CD8-positive, alpha-beta memory T cell (primary cell): ENCODE data around the gene FAM168A. TPM values are rescaled to one million over a fixed set of nuclear protein-coding genes. Genes with fewer than 3 reads are reported as not detected.
"Not testable (repeated sequence)": the region's sequence is repeated elsewhere in the genome, so short reads cannot be mapped to it uniquely, and the experiment has no call there.

Experiments
- CTCF ChIA-PET: fragments of 350-600 bp; sonication (Branson Sonifier 250); formaldehyde crosslinking; loops from one replicate; lab custom pipeline; 2021; ENCODE audit warnings: antibody characterized with exemption; lab: Charles Lee
- POLR2A ChIA-PET: fragments of 350-600 bp; sonication (Branson Sonifier 250); formaldehyde crosslinking; loops from one replicate; lab custom pipeline; 2021; ENCODE audit warnings: antibody characterized with exemption; lab: Charles Lee
- DNase-seq, 5 donors: peaks; one replicate each; pipeline versions ENCODE4 v3.0.0 to v3.0.0-alpha.2; 2020 to 2022; ENCODE audit warnings: mixed read lengths in 1 of 5
- H3K27ac ChIP-seq: one replicate; pipeline ENCODE4 v1.7.0; 2013; ENCODE audit warnings: low read depth, mild to moderate bottlenecking, low read length, moderate library complexity
- H3K27me3 ChIP-seq: 2 replicates; pipeline ENCODE4 v1.7.0; 2013; ENCODE audit warnings: low read length, mild to moderate bottlenecking; ENCODE audit not compliant: insufficient read depth, poor library complexity, severe bottlenecking
- H3K36me3 ChIP-seq: 2 replicates; pipeline ENCODE4 v1.7.0; 2013; ENCODE audit warnings: mild to moderate bottlenecking, low read length, moderate library complexity; ENCODE audit not compliant: insufficient read depth
- H3K4me1 ChIP-seq: 2 replicates; pipeline ENCODE4 v1.7.0; 2013; ENCODE audit warnings: mild to moderate bottlenecking, low read length, moderate library complexity; ENCODE audit not compliant: insufficient read depth
- H3K4me3 ChIP-seq: 2 replicates; pipeline ENCODE4 v1.7.0; 2013; ENCODE audit warnings: mild to moderate bottlenecking, low read length
- H3K9me3 ChIP-seq: 2 replicates; pipeline ENCODE4 v1.7.0; 2013; ENCODE audit warnings: mild to moderate bottlenecking, low read length
- H3K27ac Mint-ChIP-seq, 8 donors: one replicate each; pipeline ENCODE4 v1.8.0; 2020 to 2021; ENCODE audit warnings: mixed read lengths in 8 of 8, mild to moderate bottlenecking in 6 of 8, inconsistent platforms in 3 of 8, moderate library complexity in 3 of 8
- H3K27me3 Mint-ChIP-seq, 2 donors: one replicate each; pipeline ENCODE4 v1.8.0; 2020 to 2021; ENCODE audit warnings: mixed read lengths in 2 of 2, mild to moderate bottlenecking in 1 of 2, moderate library complexity in 1 of 2
- H3K36me3 Mint-ChIP-seq, 3 donors: one replicate each; pipeline ENCODE4 v1.8.0; 2020 to 2021; ENCODE audit warnings: mixed read lengths in 3 of 3, inconsistent platforms in 1 of 3, mild to moderate bottlenecking in 1 of 3
- H3K4me1 Mint-ChIP-seq, 3 donors: one replicate each; pipeline ENCODE4 v1.8.0; 2020 to 2021; ENCODE audit warnings: mixed read lengths in 3 of 3, inconsistent platforms in 1 of 3, mild to moderate bottlenecking in 1 of 3
- H3K4me3 Mint-ChIP-seq, 7 donors: one replicate each; pipeline ENCODE4 v1.8.0; 2020 to 2021; ENCODE audit warnings: mixed read lengths in 7 of 7, mild to moderate bottlenecking in 6 of 7, moderate library complexity in 4 of 7, inconsistent platforms in 2 of 7
- H3K9me3 Mint-ChIP-seq, 5 donors: one replicate each; pipeline ENCODE4 v1.8.0; 2020 to 2022; ENCODE audit warnings: mixed read lengths in 5 of 5, mild to moderate bottlenecking in 3 of 5, moderate library complexity in 2 of 5, inconsistent platforms in 1 of 5
- polyA plus RNA-seq: library from polyadenylated mRNA; unstranded; fragments of 300-500 nt; fragmentation: Illumina TruSeq; gene quantifications from one replicate; pipeline ENCODE4 v1.2.3, GENCODE V29; 2021
- total RNA-seq, 2 experiments: library from RNA; stranded (reverse); gene quantifications; one replicate each; pipeline ENCODE4 v1.2.3, GENCODE V29; 2021

FAM168A gene
- total and polyA plus RNA-seq, 3 experiments from 2014 or later, result 2.5 to 13.1 (median 11.7) TPM

- no peaks in the 10 kb centered on the region for H3K4me1 ChIP-seq
- H3K27me3 ChIP-seq, result no peaks in the 10 kb centered on the region
- DNase-seq, result no peak
- H3K9me3 ChIP-seq, result no peaks in the 10 kb centered on the region
- no peaks in the 10 kb centered on the region for H3K36me3 ChIP-seq
- Mint-ChIP-seq H3K27me3 (no peaks in the 10 kb centered on the region), H3K4me3 (peak overlapping the region in 1 of 7 donors; percentile 8), H3K27ac (peak overlapping the region in 5 of 8 donors; percentile 10 to 33 (median 19)), H3K36me3 (peaks cover 3 to 26% (median 14%) of the 10 kb centered on the region in 3 donors), H3K4me1 (peaks cover 14 to 37% (median 28%) of the 10 kb centered on the region in 3 donors), H3K9me3 (no peaks in the 10 kb centered on the region)
- H3K4me3 ChIP-seq, result no peak overlapping the region
- ChIA-PET POLR2A (no interaction called here), CTCF (no interaction called here)
- H3K27ac ChIP-seq, result no peak overlapping the region
These were observed 19.2 kb downstream of the FAM168A start for GRCh38 chr11:73578592-73579185.

GRCh38 chr11:73577496-73577917 lies 20.4 kb downstream of the FAM168A start:
- Histone ChIP-seq H3K27me3 (no peaks in the 10 kb centered on the region), H3K36me3 (no peaks in the 10 kb centered on the region), H3K27ac (no peak overlapping the region), H3K4me1 (no peaks in the 10 kb centered on the region), H3K4me3 (no peak overlapping the region), H3K9me3 (no peaks in the 10 kb centered on the region)
- no peak overlapping the region for H3K4me3 Mint-ChIP-seq
- ChIA-PET CTCF (interaction anchor here (1.7 kb wide), 1 partner anchor 48 kb away, joined by 5 read pairs; no protein-coding TSS in a partner anchor), POLR2A (no interaction called here)
- H3K9me3 Mint-ChIP-seq, result no peaks in the 10 kb centered on the region
- H3K27me3 Mint-ChIP-seq, result no peaks in the 10 kb centered on the region
- peak overlapping the region in 2 of 8 donors; percentile 17 to 31 for H3K27ac Mint-ChIP-seq
- no peak for DNase-seq
- peaks cover 12 to 27% (median 24%) of the 10 kb centered on the region in 3 donors for H3K4me1 Mint-ChIP-seq
- peaks cover 3 to 23% (median 15%) of the 10 kb centered on the region in 3 donors for H3K36me3 Mint-ChIP-seq

GRCh38 chr11:73576185-73576614 lies 21.7 kb downstream of the FAM168A start:
- H3K9me3 Mint-ChIP-seq, result no peaks in the 10 kb centered on the region
- Histone ChIP-seq H3K36me3 (no peaks in the 10 kb centered on the region), H3K4me1 (no peaks in the 10 kb centered on the region), H3K27ac (no peak overlapping the region), H3K27me3 (no peaks in the 10 kb centered on the region), H3K9me3 (no peaks in the 10 kb centered on the region), H3K4me3 (no peak overlapping the region)
- peaks cover 12 to 27% (median 24%) of the 10 kb centered on the region in 3 donors for H3K4me1 Mint-ChIP-seq
- no peak overlapping the region for H3K27ac Mint-ChIP-seq
- ChIA-PET POLR2A (no interaction called here), CTCF (interaction anchor here (1.7 kb wide), 1 partner anchor 50 kb away, joined by 5 read pairs; no protein-coding TSS in a partner anchor)
- H3K36me3 Mint-ChIP-seq, result peaks cover 3 to 23% (median 13%) of the 10 kb centered on the region in 3 donors
- H3K4me3 Mint-ChIP-seq, result no peak overlapping the region
- no peak for DNase-seq
- H3K27me3 Mint-ChIP-seq, result no peaks in the 10 kb centered on the region

GRCh38 chr11:73571982-73572381 lies 25.9 kb downstream of the FAM168A start:
- H3K27ac Mint-ChIP-seq, CTCF ChIA-PET, H3K9me3 Mint-ChIP-seq: not testable (repeated sequence)

GRCh38 chr11:73570415-73571114 lies 27.3 kb downstream of the FAM168A start:
- CTCF ChIA-PET, result no interaction called here
- H3K27ac Mint-ChIP-seq, result no peak overlapping the region

More at GRCh38 chr11:73571982-73572381, 25.9 kb downstream of the FAM168A start:
- peaks cover 3 to 33% (median 10%) of the 10 kb centered on the region in 3 donors for H3K36me3 Mint-ChIP-seq
- H3K36me3 ChIP-seq, H3K4me1 Mint-ChIP-seq, H3K9me3 ChIP-seq, H3K27ac ChIP-seq, H3K4me1 ChIP-seq, H3K27me3 ChIP-seq, H3K27me3 Mint-ChIP-seq, DNase-seq, H3K4me3 ChIP-seq, POLR2A ChIA-PET, H3K4me3 Mint-ChIP-seq: not testable (repeated sequence)

DNA sequence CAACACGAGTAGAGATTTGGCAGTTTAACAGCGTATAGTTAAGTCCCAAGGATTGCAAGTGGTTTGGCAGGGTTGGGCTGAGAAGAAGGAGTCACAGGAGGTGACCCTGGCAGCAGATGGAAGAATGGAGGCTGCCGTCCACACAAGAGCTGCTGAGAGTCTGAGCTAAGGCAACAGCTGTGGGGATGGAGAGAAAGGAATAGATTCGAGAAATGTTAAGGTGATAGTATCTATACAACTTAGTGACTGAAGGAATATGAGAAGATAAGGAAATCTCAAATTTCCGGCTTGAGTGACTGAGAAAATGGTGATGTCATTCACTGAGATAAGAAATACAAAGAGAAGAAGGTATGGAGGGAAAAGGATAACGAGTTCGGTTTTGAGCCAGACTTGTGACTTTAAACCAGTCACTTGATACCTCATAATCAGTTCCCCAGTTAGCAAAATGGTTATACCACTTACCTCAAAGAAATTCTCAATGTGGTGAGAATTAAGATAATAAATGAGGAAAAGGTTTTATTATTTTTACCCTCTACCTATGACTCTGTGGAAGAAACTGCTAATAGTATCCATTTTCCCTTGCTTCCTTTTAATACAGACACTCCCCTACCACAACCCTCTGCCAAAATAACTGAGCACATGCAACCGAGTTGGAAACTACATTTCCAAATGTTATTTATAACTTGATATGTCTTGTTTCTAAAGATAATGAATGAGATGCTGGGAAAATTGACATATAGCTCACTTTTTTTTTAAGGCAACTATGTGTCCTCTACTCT lies 30.7 kb downstream of the FAM168A start:
- ChIA-PET POLR2A (no interaction called here), CTCF (interaction anchor here (1.0 kb wide), 1 partner anchor 95 kb away, joined by 3 read pairs; no protein-coding TSS in a partner anchor)

More at GRCh38 chr11:73570415-73571114, 27.3 kb downstream of the FAM168A start:
- H3K9me3 ChIP-seq, result no peaks in the 10 kb centered on the region
- Mint-ChIP-seq H3K9me3 (no peaks in the 10 kb centered on the region), H3K4me3 (no peak overlapping the region), H3K27me3 (no peaks in the 10 kb centered on the region), H3K36me3 (peaks cover 0 to 33% (median 10%) of the 10 kb centered on the region in 3 donors), H3K4me1 (peaks cover 0 to 6% (median 2%) of the 10 kb centered on the region in 3 donors)
- no peaks in the 10 kb centered on the region for H3K36me3 ChIP-seq
- H3K4me1 ChIP-seq, result no peaks in the 10 kb centered on the region
- no peak for DNase-seq
- no peaks in the 10 kb centered on the region for H3K27me3 ChIP-seq
- H3K4me3 ChIP-seq, result no peak overlapping the region
- POLR2A ChIA-PET, result no interaction called here
- no peak overlapping the region for H3K27ac ChIP-seq

DNA sequence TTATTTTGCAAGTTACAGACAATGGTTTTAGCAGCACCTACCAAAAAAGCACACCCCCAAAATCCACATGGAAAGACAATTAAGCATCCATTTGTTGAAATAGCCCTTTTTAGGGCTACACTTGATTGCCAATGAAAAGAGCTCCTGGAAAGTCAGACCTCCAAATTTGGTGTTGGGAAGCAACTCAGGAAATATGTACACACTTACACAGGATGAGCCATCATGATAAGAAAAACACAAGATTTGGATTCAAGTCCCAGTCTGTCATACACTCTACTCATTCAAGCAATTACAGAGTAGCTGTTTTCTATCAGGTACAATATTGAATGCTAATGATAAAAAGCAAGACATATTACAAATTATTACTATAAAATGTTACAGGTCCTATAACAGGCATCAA lies 31.5 kb downstream of the FAM168A start:
- Histone ChIP-seq H3K36me3 (no peaks in the 10 kb centered on the region), H3K4me3 (no peak overlapping the region), H3K27ac (no peak overlapping the region), H3K4me1 (no peaks in the 10 kb centered on the region), H3K9me3 (no peaks in the 10 kb centered on the region), H3K27me3 (no peaks in the 10 kb centered on the region)
- H3K4me1 Mint-ChIP-seq, result peaks cover 0 to 18% (median 5%) of the 10 kb centered on the region in 3 donors
- CTCF ChIA-PET, result interaction anchor here (1.0 kb wide), 1 partner anchor 96 kb away, joined by 3 read pairs; no protein-coding TSS in a partner anchor
- H3K27ac Mint-ChIP-seq, result peak overlapping the region in 1 of 8 donors; percentile 7
- peaks cover 0 to 28% (median 6%) of the 10 kb centered on the region in 3 donors for H3K36me3 Mint-ChIP-seq
- H3K4me3 Mint-ChIP-seq, result no peak overlapping the region
- H3K9me3 Mint-ChIP-seq, result no peaks in the 10 kb centered on the region
- H3K27me3 Mint-ChIP-seq, result no peaks in the 10 kb centered on the region
- POLR2A ChIA-PET, result no interaction called here
- no peak for DNase-seq

More for the DNA sequence above, 30.7 kb downstream of the FAM168A start:
- DNase-seq, result no peak
- Histone ChIP-seq H3K9me3 (no peaks in the 10 kb centered on the region), H3K27me3 (no peaks in the 10 kb centered on the region), H3K4me1 (no peaks in the 10 kb centered on the region), H3K4me3 (no peak overlapping the region), H3K36me3 (no peaks in the 10 kb centered on the region), H3K27ac (no peak overlapping the region)
- Mint-ChIP-seq H3K36me3 (peaks cover 0 to 28% (median 6%) of the 10 kb centered on the region in 3 donors), H3K27me3 (no peaks in the 10 kb centered on the region), H3K4me3 (no peak overlapping the region), H3K4me1 (peaks cover 0 to 18% (median 4%) of the 10 kb centered on the region in 3 donors), H3K9me3 (no peaks in the 10 kb centered on the region), H3K27ac (no peak overlapping the region)
